Neural cell (in vitro differentiated cells): ENCODE data around the gene DHRS3. TPM values are rescaled to one million over a fixed set of nuclear protein-coding genes. Genes with fewer than 3 reads are reported as not detected.
"Not testable (repeated sequence)": the region's sequence is repeated elsewhere in the genome, so short reads cannot be mapped to it uniquely, and the experiment has no call there.

Experiments used
- H2AFZ ChIP-seq: fragments of 200-600, 300-800 bp; sonication (generic), shearing (Covaris generic); 2 replicates; pipeline ENCODE4 v1.6.0; 2014; ENCODE audit warnings: low read depth, mild to moderate bottlenecking, antibody characterized with exemption, low read length, moderate library complexity
- H3F3A ChIP-seq: fragments of 200-600 bp; shearing (Covaris generic); 2 replicates; pipeline ENCODE4 v1.6.1; 2016; ENCODE audit warnings: mild to moderate bottlenecking, moderate library complexity, mixed read lengths, antibody characterized with exemption, low read length; ENCODE audit not compliant: insufficient read depth, poor library complexity, severe bottlenecking
- H3K27ac ChIP-seq: fragments of 200-600, 300-800 bp; sonication (generic), shearing (Covaris generic); 2 replicates; pipeline ENCODE4 v1.5.1; 2014; ENCODE audit warnings: mild to moderate bottlenecking, low read length, moderate library complexity
- H3K27me3 ChIP-seq: fragments of 300-800, 200-600 bp; sonication (generic), shearing (Covaris generic); 2 replicates; pipeline ENCODE4 v1.6.0; 2014; ENCODE audit warnings: mild to moderate bottlenecking, low read depth, low read length, moderate library complexity; ENCODE audit not compliant: insufficient read depth
- H3K36me3 ChIP-seq: fragments of 300-800, 200-600 bp; sonication (generic), shearing (Covaris generic); 2 replicates; pipeline ENCODE4 v1.5.1; 2014; ENCODE audit warnings: mild to moderate bottlenecking, antibody characterized with exemption, low read length, moderate library complexity; ENCODE audit not compliant: insufficient read depth
- H3K4me2 ChIP-seq: fragments of 300-800, 200-600 bp; sonication (generic), shearing (Covaris generic); 2 replicates; pipeline ENCODE4 v1.6.0; 2014; ENCODE audit warnings: mild to moderate bottlenecking, low read length
- H3K4me3 ChIP-seq: fragments of 300-800, 200-600 bp; sonication (generic), shearing (Covaris generic); 2 replicates; pipeline ENCODE4 v1.5.1; 2014; ENCODE audit warnings: mild to moderate bottlenecking, low read length, moderate library complexity
- H3K79me2 ChIP-seq: fragments of 200-600 bp; shearing (Covaris generic); replicated peaks from 2 replicates; pipeline ENCODE4 v1.6.0; 2014; ENCODE audit warnings: mild to moderate bottlenecking, low read length, moderate library complexity; ENCODE audit not compliant: insufficient read depth
- H3K9ac ChIP-seq: fragments of 300-800, 200-600 bp; sonication (generic), shearing (Covaris generic); 2 replicates; pipeline ENCODE4 v1.6.1; 2016; ENCODE audit warnings: mild to moderate bottlenecking, low read length, mixed read lengths
- H3K9me2 ChIP-seq: fragments of 200-600 bp; shearing (Covaris generic); 2 replicates; pipeline ENCODE4 v1.6.1; 2016; ENCODE audit warnings: mild to moderate bottlenecking, low read length, mixed read lengths; ENCODE audit not compliant: insufficient read depth
- H3K9me3 ChIP-seq: fragments of 200-600, 300-800 bp; sonication (generic), shearing (Covaris generic); 2 replicates; pipeline ENCODE4 v1.6.1; 2016; ENCODE audit warnings: mild to moderate bottlenecking, mixed run types, low read length, moderate library complexity, mixed read lengths
- H4K20me1 ChIP-seq: fragments of 200-600 bp; shearing (Covaris generic); 2 replicates; pipeline ENCODE4 v1.6.1; 2016; ENCODE audit warnings: mild to moderate bottlenecking, mixed run types; ENCODE audit not compliant: insufficient read depth
- CTCF ChIP-seq: fragments of 450-650 bp; IDR thresholded peaks from 2 replicates; pipeline ENCODE4 v1.5.1; 2014; ENCODE audit warnings: antibody characterized with exemption, mild to moderate bottlenecking, moderate library complexity; ENCODE audit not compliant: poor library complexity, severe bottlenecking
- EP300 ChIP-seq: fragments of 450-650 bp; conservative IDR thresholded peaks from 2 replicates; pipeline ENCODE4 v1.6.1; 2014; ENCODE audit warnings: antibody characterized with exemption, mild to moderate bottlenecking, moderate library complexity; ENCODE audit not compliant: poor library complexity, severe bottlenecking
- EZH2 ChIP-seq: fragments of 200-600, 300-800 bp; shearing (Covaris generic), sonication (generic); IDR thresholded peaks from 2 replicates; pipeline ENCODE4 v1.6.1; 2014; ENCODE audit warnings: antibody characterized with exemption, low read length, borderline replicate concordance, mild to moderate bottlenecking; ENCODE audit not compliant: insufficient read depth, poor library complexity, severe bottlenecking
- POLR2AphosphoS5 ChIP-seq: IDR thresholded peaks from 2 replicates; pipeline ENCODE4 v1.6.1; 2012
- RAD21 ChIP-seq: fragments of 450-650 bp; conservative IDR thresholded peaks from 2 replicates; pipeline ENCODE4 v1.6.1; 2014; ENCODE audit warnings: antibody characterized with exemption, mild to moderate bottlenecking, moderate library complexity
- REST ChIP-seq: IDR thresholded peaks from 2 replicates; pipeline ENCODE4 v1.6.1; 2012; ENCODE audit warnings: borderline replicate concordance
- SMC3 ChIP-seq: fragments of 450-650 bp; conservative IDR thresholded peaks from 2 replicates; pipeline ENCODE4 v1.6.1; 2014; ENCODE audit warnings: antibody characterized with exemption, mild to moderate bottlenecking, moderate library complexity; ENCODE audit not compliant: poor library complexity
- TAF1 ChIP-seq: IDR thresholded peaks from 2 replicates; pipeline ENCODE4 v1.6.1; 2012; ENCODE audit warnings: low read depth
- polyA plus RNA-seq: library from polyadenylated mRNA; depleted of rRNA; stranded (reverse); fragments of >200 nt; gene quantifications from 2 replicates; pipeline ENCODE4 v1.2.3, GENCODE V29; 2014

Gene DHRS3
- polyA plus RNA-seq, 1 donor from 2014 or later = 0.22 TPM

- not testable (repeated sequence) for H3K9me3 ChIP-seq, H3K36me3 ChIP-seq, H3K9me2 ChIP-seq, H3K4me3 ChIP-seq, H3K9ac ChIP-seq, H2AFZ ChIP-seq, H3K79me2 ChIP-seq, H3K4me2 ChIP-seq, H3K27me3 ChIP-seq, H4K20me1 ChIP-seq, H3F3A ChIP-seq, H3K27ac ChIP-seq
Measured at GRCh38 chr1:12657885-12658512, 40.0 kb upstream of the DHRS3 start.

- TF ChIP-seq TAF1 = no peak
- no peak for TF ChIP-seq EP300
- TF ChIP-seq CTCF = no peak
- no peak for TF ChIP-seq POLR2AphosphoS5
- TF ChIP-seq REST = no peak
- no peak for TF ChIP-seq EZH2
- no peak for TF ChIP-seq SMC3
- TF ChIP-seq RAD21 = no peak
- H3K27ac ChIP-seq = no peak overlapping the region
Measured at GRCh38 chr1:12657060-12657884, 39.3 kb upstream of the DHRS3 start.

More at GRCh38 chr1:12657060-12657884, 39.3 kb upstream of the DHRS3 start:
- Histone ChIP-seq H3F3A (no peaks in the 10 kb centered on the region), H3K9ac (no peak overlapping the region), H3K9me3 (no peaks in the 10 kb centered on the region), H3K36me3 (no peaks in the 10 kb centered on the region), H3K4me2 (no peak overlapping the region), H2AFZ (no peak overlapping the region), H3K27me3 (no peaks in the 10 kb centered on the region), H4K20me1 (no peaks in the 10 kb centered on the region), H3K79me2 (no peaks in the 10 kb centered on the region), H3K4me3 (no peak overlapping the region), H3K9me2 (no peaks in the 10 kb centered on the region)
